GM21367 (cell line): ENCODE measurements around the gene FOXN1.

Source experiments
- ATAC-seq: cut with Tn5 transposase; IDR thresholded peaks from one replicate; pipeline ENCODE4 v1.9.1; 2021; ENCODE audit not compliant: unreplicated experiment

The FOXN1 gene

GRCh38 chr17:28477928-28478327 is 28.2 kb upstream of the FOXN1 start:
- ATAC-seq: no peak

GRCh38 chr17:28478712-28479615 is 27.2 kb upstream of the FOXN1 start:
- no peak for ATAC-seq

- no peak for ATAC-seq
Observed at GRCh38 chr17:28480278-28480677, 25.9 kb upstream of the FOXN1 start.

GRCh38 chr17:28480799-28481571 is 25.2 kb upstream of the FOXN1 start:
- no peak for ATAC-seq

- no peak for ATAC-seq
Observed at GRCh38 chr17:28482551-28483199, 23.5 kb upstream of the FOXN1 start.

DNA sequence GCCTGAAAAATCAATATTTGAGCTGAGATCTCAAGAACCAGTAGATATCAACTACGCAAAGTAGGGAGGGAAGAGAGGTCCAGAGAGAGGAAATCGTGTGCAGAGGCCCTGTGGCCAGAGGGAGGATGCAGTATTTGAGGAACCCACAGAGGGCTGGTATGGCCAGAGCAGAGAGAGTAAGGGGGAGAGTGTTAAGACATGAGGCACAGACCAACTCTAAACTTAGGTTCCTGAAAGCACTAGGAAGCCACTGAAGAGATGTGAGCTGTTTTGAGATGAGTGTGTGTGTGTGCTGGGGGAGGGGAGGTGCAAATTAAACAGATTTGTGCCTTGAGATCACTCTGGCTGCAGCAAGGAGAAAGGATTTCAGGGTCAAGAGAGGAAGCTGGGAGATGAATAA is 21.9 kb upstream of the FOXN1 start:
- ATAC-seq: no peak

GRCh38 chr17:28485049-28485448 is 21.1 kb upstream of the FOXN1 start:
- ATAC-seq: no peak

DNA sequence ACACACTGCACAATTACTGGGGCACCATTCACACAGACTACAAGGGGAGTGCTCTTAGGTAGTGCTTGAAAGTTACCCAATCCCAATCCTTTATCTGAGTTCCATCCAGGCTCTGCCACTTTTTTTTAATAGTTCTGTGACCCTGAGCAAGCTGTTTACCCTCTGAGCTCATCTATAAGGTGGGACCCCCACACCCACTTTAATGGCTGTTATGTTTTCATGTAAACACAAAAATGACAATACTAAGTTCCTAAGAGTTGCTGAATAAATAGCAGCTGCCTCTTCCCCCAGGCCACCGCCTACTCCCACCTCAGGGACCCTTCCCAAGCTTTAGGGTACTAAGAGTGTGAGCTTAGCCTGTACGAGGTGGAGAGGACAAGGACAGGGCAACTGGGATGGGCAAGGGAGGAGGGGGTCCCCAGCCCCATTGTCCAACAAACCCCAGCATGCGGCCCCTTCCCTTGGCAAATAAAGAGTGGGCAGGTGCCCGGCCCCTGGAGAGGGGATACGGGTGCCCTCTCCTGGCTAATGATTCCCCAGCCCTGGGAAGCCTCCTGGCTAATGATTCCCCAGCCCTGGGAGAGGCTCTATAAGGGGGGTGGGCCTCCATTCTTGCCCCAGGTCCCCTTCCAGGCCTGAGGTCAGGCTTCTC is 18.1 kb upstream of the FOXN1 start:
- no peak for ATAC-seq

- no peak for ATAC-seq
Observed at GRCh38 chr17:28488533-28489276, 17.4 kb upstream of the FOXN1 start.

DNA sequence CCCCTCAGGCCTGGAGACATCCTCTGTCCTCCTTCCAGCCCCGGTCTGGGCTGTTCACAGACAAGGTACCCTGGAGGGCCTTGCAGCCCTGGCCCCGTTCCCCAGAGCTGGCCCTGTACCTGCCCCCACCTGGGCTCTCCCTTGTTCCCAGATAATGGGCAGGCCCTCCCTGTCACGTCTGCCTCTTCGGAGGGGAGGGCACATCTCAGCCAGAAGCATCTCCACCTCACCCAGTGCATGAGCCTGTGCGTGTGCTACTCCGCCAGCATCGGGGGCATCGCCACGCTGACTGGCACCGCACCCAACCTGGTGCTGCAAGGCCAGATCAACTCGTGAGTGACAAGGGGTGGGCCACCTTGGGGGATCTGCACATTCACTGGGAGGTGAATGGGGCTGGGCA is 14.9 kb upstream of the FOXN1 start:
- ATAC-seq: no peak

GRCh38 chr17:28491860-28492259 is 14.3 kb upstream of the FOXN1 start:
- ATAC-seq: no peak

DNA sequence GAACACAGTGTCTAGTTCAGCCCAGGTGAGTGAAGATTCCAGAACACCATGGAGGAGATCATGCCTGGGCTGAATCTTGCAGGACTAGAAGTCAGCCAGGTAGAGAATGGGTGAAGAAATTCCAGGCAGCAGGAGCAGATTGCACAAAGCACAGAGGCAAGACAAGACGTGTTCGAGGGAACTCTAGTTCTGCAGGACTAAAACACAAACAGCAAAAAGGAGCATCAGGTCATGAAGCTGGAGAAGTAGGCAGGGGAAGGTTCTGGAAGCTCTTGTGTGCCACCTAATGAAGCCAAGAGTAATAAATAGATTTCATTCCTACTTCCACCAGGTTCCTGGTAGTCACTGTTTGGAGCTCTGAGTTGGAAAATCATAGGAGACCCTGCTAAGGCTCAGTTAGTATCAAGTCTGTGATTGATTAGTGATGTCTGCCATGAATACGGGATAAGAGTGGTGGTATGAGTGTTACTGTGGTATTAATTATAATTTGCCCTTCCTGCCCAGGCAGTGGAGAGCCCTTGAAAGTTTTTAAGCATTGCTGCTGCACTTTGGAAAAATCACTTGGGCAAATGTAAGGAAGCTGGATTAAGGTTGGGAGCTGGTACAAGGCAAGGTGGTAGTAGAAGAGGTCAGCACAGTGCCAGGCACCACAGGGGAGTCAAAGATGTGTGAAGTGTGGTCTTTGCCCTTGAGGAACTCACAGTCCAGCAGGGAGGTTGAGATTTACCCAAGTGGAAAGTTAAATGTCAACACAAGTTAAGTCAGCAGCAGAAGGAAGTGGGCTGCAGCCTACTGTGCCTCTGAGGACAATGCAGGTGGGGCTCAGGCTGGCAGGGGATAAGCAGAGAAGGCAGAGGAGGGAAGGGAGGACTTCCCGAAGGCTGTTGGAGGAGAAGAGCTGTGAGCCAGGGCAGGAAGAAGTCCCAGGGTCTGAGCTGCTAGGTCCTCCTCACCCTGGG is 13.5 kb upstream of the FOXN1 start:
- no peak for ATAC-seq

- ATAC-seq: no peak
Observed at GRCh38 chr17:28493460-28493859, 12.7 kb upstream of the FOXN1 start.

DNA sequence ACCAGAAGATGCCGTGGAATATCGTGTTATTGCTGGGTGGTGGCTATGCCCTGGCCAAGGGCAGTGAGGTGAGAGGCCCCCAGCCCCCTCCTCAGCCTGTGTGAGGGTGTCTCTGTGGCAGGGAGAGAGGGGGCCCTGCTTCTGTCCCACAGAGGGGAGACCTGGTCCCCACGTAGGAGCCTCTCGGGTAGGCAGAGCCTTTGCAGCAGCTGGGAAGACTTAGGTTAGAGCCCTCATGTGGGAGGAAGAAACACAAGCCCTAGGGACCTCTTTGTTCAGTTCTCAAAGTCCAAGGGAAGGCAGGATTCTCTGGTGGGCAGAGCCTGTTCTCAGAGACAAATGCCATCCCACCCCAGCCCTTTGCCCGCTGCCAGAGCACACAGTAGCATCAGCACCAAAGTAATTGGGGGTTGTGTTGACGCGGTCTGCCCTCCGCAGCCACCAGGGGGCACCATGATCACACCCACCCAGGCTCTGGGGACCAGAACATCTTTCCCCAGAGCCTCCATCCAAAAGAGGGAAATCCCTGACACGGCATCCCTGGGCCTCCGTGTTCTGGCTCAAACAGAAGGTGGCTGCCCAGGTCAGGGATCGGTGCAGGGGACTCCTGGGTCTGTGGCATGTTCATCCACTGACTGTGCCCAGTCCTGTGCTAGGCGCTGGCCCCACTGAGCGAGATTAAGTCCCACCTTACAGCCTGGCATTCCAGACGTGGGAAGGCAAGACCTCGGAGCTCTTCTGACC is 11.5 kb upstream of the FOXN1 start:
- peak; percentile 62 for ATAC-seq

DNA sequence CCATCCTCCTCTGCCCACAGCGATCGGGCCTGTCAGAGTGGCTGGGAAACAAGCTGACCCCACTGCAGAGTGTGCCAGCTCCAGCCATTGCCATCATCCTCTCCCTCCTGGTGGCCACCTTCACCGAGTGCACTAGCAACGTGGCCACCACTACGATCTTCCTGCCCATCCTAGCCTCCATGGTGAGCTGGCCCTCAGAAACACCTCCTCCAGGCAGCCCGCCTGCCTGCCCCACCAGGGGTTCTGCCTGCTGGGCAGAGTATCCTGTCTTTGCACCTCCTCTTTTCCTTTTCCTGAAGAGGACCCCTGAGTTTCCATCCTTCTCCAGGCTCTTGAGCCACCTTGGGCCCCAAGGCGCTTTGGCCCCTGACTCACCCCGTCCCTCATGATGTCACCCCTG is 10.5 kb upstream of the FOXN1 start:
- ATAC-seq: no peak

- ATAC-seq: no peak
Observed at GRCh38 chr17:28497931-28498330, 8.2 kb upstream of the FOXN1 start.

DNA sequence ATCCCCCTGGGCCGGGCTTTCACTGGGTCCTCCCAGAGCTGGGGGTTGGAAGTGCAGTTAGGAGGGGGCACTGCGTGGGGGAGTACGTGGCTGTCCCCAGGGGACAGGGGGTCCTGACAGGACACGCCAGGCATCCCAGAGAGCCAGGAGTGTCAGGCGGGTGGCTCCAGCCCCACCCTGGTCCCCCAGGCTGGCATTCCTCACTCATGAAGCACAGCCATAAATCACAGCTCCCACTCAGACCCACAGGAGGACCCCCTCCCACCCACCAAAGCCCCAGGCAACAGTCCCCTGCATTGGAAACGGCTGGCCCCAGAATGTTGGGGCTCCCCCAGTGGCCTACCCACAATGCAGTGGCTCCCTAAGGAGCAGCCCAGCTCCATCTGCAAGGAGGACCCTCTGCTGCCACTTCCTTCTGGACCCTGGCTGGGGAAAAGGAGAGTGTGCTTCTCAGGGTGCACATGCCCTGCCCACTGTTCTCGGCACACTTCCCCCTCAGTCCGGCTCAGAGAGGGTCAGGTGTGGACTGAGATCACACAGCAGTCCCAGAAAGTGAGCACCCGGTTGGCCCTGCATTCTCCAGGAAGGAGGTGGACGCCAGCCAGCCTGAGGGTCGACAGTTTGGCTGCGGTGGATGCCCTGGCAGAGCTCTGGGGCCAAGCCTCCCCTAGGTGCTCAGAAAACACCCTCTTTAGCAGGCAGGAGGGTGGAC is 7.3 kb upstream of the FOXN1 start:
- no peak for ATAC-seq

GRCh38 chr17:28499364-28499664 is 6.8 kb upstream of the FOXN1 start:
- no peak for ATAC-seq
